ENCODE data around the gene PKP1. TPM values are rescaled to one million over a fixed set of nuclear protein-coding genes. Genes with fewer than 3 reads are reported as not detected.

Gene PKP1
- total RNA-seq, 1 donor from 2014 or later = 2.2 TPM

- TF ChIP-seq, protein P1, sequence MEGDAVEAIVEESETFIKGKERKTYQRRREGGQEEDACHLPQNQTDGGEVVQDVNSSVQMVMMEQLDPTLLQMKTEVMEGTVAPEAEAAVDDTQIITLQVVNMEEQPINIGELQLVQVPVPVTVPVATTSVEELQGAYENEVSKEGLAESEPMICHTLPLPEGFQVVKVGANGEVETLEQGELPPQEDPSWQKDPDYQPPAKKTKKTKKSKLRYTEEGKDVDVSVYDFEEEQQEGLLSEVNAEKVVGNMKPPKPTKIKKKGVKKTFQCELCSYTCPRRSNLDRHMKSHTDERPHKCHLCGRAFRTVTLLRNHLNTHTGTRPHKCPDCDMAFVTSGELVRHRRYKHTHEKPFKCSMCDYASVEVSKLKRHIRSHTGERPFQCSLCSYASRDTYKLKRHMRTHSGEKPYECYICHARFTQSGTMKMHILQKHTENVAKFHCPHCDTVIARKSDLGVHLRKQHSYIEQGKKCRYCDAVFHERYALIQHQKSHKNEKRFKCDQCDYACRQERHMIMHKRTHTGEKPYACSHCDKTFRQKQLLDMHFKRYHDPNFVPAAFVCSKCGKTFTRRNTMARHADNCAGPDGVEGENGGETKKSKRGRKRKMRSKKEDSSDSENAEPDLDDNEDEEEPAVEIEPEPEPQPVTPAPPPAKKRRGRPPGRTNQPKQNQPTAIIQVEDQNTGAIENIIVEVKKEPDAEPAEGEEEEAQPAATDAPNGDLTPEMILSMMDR (IDR thresholded peaks at IDR 0.05) = no peak
- Histone ChIP-seq H3K36me3 (no peaks in the 10 kb centered on the region), H3K9me3 (no peaks in the 10 kb centered on the region), H3K4me1 (peaks cover 7% of the 10 kb centered on the region), H3K27me3 (ENCODE audit: low read depth) (no peaks in the 10 kb centered on the region), H3K27ac (no peak overlapping the region), H3K4me3 (no peak overlapping the region)
- intact Hi-C loops (cut with DNase I) = no loop called here
- ATAC-seq (no peak), DNase-seq (no peak)
Measured at GRCh38 chr1:201296352-201296751, 13.0 kb downstream of the PKP1 start.

- Histone ChIP-seq H3K9me3 (no peaks in the 10 kb centered on the region), H3K4me1 (peaks cover 7% of the 10 kb centered on the region), H3K4me3 (no peak overlapping the region), H3K36me3 (no peaks in the 10 kb centered on the region), H3K27ac (no peak overlapping the region), H3K27me3 (ENCODE audit: low read depth) (no peaks in the 10 kb centered on the region)
- intact Hi-C loops (cut with DNase I) = no loop called here
- ATAC-seq (no peak), DNase-seq (no peak)
- TF ChIP-seq, protein P1 (IDR thresholded peaks at IDR 0.05) = no peak
Measured at GRCh38 chr1:201298396-201299381, 15.4 kb downstream of the PKP1 start.

DNA sequence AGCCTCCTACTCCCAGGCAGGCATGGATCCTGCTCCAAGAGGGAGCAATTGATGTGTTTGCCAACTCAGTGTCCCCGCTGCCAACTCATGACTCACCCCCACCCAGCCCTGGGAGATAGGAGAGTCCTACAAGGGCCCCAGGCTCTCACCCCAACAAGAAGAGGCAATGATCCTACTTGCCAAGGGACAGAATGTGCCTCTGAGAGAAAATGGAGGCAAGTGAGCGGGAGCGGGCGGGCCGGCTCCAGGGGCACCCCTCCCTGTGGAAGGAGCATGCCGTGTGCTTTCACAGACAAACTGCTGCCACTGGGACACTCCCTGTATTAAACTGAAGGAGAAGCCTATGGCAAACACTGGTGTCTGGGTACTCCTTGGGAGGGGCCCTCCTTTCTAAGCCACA, 16.7 kb downstream of the PKP1 start:
- TF ChIP-seq, protein P1 (IDR thresholded peaks at IDR 0.05) = no peak
- ATAC-seq (peak; percentile 85 to 89), DNase-seq (peak; percentile 63)
- intact Hi-C loops (cut with DNase I) = no loop called here
- H3K27me3 ChIP-seq (ENCODE audit: low read depth) = no peaks in the 10 kb centered on the region
- no peaks in the 10 kb centered on the region for H3K36me3 ChIP-seq
- H3K4me1 ChIP-seq = peaks cover 7% of the 10 kb centered on the region
- H3K9me3 ChIP-seq = no peaks in the 10 kb centered on the region
- H3K4me3 ChIP-seq = no peak overlapping the region
- H3K27ac ChIP-seq = peak overlapping the region; percentile 24

DNA sequence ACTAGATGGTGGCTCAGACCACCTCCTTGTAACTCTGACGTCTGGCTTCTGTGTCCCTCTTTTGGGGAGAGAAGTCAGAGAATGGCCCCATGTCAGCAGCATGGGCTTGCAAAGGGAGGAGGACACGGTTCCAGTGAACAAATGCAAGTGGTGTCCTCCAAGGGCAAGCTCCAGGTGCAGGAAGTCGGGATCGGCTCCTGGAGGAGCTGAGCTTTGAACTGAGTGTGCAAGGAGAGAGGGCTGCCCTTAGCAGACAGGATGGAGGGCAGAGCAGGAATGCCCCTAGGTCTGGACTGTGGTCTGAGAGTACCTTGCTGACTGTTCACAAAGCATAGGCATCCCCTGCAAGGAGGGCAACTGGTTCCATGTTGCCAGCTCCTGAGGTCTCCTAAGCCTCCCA, 17.3 kb downstream of the PKP1 start:
- H3K4me3 ChIP-seq = no peak overlapping the region
- H3K4me1 ChIP-seq = peaks cover 7% of the 10 kb centered on the region
- no peaks in the 10 kb centered on the region for H3K9me3 ChIP-seq
- H3K27ac ChIP-seq = peak overlapping the region; percentile 24
- intact Hi-C loops (cut with DNase I) = no loop called here
- TF ChIP-seq, protein P1 (IDR thresholded peaks at IDR 0.05) = no peak
- DNase-seq (no peak), ATAC-seq (no peak)
- no peaks in the 10 kb centered on the region for H3K27me3 ChIP-seq (ENCODE audit: low read depth)
- H3K36me3 ChIP-seq = no peaks in the 10 kb centered on the region

- Histone ChIP-seq H3K9me3 (no peaks in the 10 kb centered on the region), H3K27me3 (ENCODE audit: low read depth) (no peaks in the 10 kb centered on the region), H3K4me1 (peaks cover 13% of the 10 kb centered on the region), H3K27ac (no peak overlapping the region), H3K36me3 (no peaks in the 10 kb centered on the region), H3K4me3 (no peak overlapping the region)
- DNase-seq (no peak), ATAC-seq (no peak)
- TF ChIP-seq, protein P1 (IDR thresholded peaks at IDR 0.05) = no peak
- intact Hi-C loops (cut with DNase I) = no loop called here
Measured at GRCh38 chr1:201302163-201303152, 19.2 kb downstream of the PKP1 start.

Measured in lower lobe of right lung (tissue), 2 donors.